Breast epithelium (tissue), 4 donors: ENCODE measurements around the gene NSFL1C. TPM values are rescaled to one million over a fixed set of nuclear protein-coding genes. Genes with fewer than 3 reads are reported as not detected.

Source experiments
- DNase-seq, 2 donors: peaks; one replicate each; pipeline ENCODE4 v3.0.0-alpha.2; 2019; ENCODE audit warnings: low spot score in 2 of 2
- H3K27ac ChIP-seq, 2 donors: fragments of 200-600 bp; sonication (generic) in 1 of 2; one replicate each; pipeline ENCODE4 v1.5.1; 2016 to 2019; ENCODE audit warnings: mild to moderate bottlenecking in 1 of 2
- H3K27me3 ChIP-seq, 2 donors: fragments of 200-600 bp; sonication (generic) in 1 of 2; one replicate each; pipeline versions ENCODE4 v1.5.1 to v1.6.0; 2017 to 2019; ENCODE audit warnings: control low read depth in 1 of 2, mild to moderate bottlenecking in 1 of 2
- H3K36me3 ChIP-seq: fragments of 200-600 bp; one replicate; pipeline ENCODE4 v1.5.1; 2019
- H3K4me1 ChIP-seq, 2 donors: fragments of 200-600 bp; sonication (generic); one replicate each; pipeline ENCODE4 v1.5.1; 2016 to 2019; ENCODE audit warnings: control low read depth in 1 of 2
- H3K4me3 ChIP-seq, 3 donors: fragments of 200-600 bp; sonication (generic); 1 replicate in 2 of 3; 2 replicates in 1 of 3; pipeline ENCODE4 v1.5.1; 2016 to 2019; ENCODE audit warnings: mild to moderate bottlenecking in 3 of 3, moderate library complexity in 2 of 3
- H3K9me3 ChIP-seq, 2 donors: fragments of 200-600 bp; sonication (generic) in 1 of 2; one replicate each; pipeline ENCODE4 v1.5.1; 2016 to 2019; ENCODE audit warnings: control low read depth in 1 of 2
- CTCF ChIP-seq, 3 donors: fragments of 450-650 bp; IDR thresholded peaks; one replicate each; pipeline ENCODE4 v1.5.1; 2016 to 2017; ENCODE audit warnings: antibody characterized with exemption in 3 of 3, mild to moderate bottlenecking in 3 of 3, moderate library complexity in 3 of 3
- POLR2A ChIP-seq: fragments of 450-650 bp; IDR thresholded peaks from one replicate; pipeline ENCODE4 v1.6.1; 2016; ENCODE audit warnings: antibody characterized with exemption, mild to moderate bottlenecking, moderate library complexity
- POLR2AphosphoS5 ChIP-seq, 3 donors: sonication (generic); formaldehyde crosslinking; IDR thresholded peaks; one replicate each; pipeline ENCODE4 v1.6.1; 2017; ENCODE audit warnings: antibody characterized with exemption in 3 of 3
- intact Hi-C: fragments of 100-400 bp; cut with DNase I; formaldehyde crosslinking; loops from one replicate; pipeline ENCODE4 v1.15.1; 2023; ENCODE audit warnings: low total_unique reads
- total RNA-seq, 3 donors: library from RNA; depleted of rRNA; stranded (reverse); fragments of >200 nt; gene quantifications; one replicate each; pipeline ENCODE4 v1.1.0, GENCODE V29; 2016

The NSFL1C gene
- total RNA-seq, 3 donors from 2014 or later, result 36.7 to 67.5 (median 49.5) TPM

GRCh38 chr20:1437235-1437904, 29.3 kb downstream of the NSFL1C start:
- no peak overlapping the region for H3K27ac ChIP-seq
- H3K4me3 ChIP-seq, result no peak overlapping the region
- no peaks in the 10 kb centered on the region for H3K27me3 ChIP-seq
- DNase-seq, result peak; percentile 45 to 68
- intact Hi-C loops, result no loop called here
- TF ChIP-seq POLR2A (no peak), CTCF (IDR thresholded peaks at IDR 0.05) (peak; percentile 57 to 81 (median 77))
- no peaks in the 10 kb centered on the region for H3K9me3 ChIP-seq
- H3K36me3 ChIP-seq, result no peaks in the 10 kb centered on the region
- no peaks in the 10 kb centered on the region for H3K4me1 ChIP-seq

DNA sequence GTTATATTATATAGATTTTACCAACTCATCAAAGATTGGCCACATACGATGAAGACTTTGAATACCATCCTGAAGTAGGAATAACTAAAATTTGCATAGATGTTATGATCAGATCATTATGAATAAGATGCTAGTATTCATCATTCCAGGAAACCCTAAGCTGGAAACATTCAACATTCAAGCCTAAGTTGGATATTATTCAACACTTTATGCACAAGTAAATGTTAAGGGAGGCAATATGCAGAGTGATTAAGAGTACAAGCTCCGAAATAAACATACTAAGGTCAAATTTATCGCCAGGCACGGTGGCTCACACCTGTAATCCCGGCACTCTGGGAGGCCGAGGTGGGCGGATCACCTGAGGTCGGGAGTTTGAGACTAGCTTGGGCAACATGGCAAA, 30.4 kb downstream of the NSFL1C start:
- no peak overlapping the region for H3K27ac ChIP-seq
- intact Hi-C loops, result no loop called here
- no peaks in the 10 kb centered on the region for H3K9me3 ChIP-seq
- no peaks in the 10 kb centered on the region for H3K4me1 ChIP-seq
- H3K4me3 ChIP-seq, result no peak overlapping the region
- no peaks in the 10 kb centered on the region for H3K36me3 ChIP-seq
- no peak for DNase-seq
- no peak for TF ChIP-seq POLR2A
- no peak for TF ChIP-seq POLR2AphosphoS5 (IDR thresholded peaks at IDR 0.05)
- no peak for TF ChIP-seq CTCF (IDR thresholded peaks at IDR 0.05)
- no peaks in the 10 kb centered on the region for H3K27me3 ChIP-seq

GRCh38 chr20:1435337-1435699, 31.3 kb downstream of the NSFL1C start:
- H3K27me3 ChIP-seq, result no peaks in the 10 kb centered on the region
- H3K4me1 ChIP-seq, result no peaks in the 10 kb centered on the region
- intact Hi-C loops, result no loop called here
- H3K9me3 ChIP-seq, result no peaks in the 10 kb centered on the region
- H3K36me3 ChIP-seq, result no peaks in the 10 kb centered on the region
- no peak for TF ChIP-seq CTCF (IDR thresholded peaks at IDR 0.05)
- TF ChIP-seq POLR2AphosphoS5 (IDR thresholded peaks at IDR 0.05), result no peak
- no peak for TF ChIP-seq POLR2A
- DNase-seq, result no peak
- no peak overlapping the region for H3K4me3 ChIP-seq
- H3K27ac ChIP-seq, result no peak overlapping the region

GRCh38 chr20:1434571-1435336, 31.9 kb downstream of the NSFL1C start:
- no peak overlapping the region for H3K4me3 ChIP-seq
- intact Hi-C loops, result no loop called here
- no peaks in the 10 kb centered on the region for H3K9me3 ChIP-seq
- no peak overlapping the region for H3K27ac ChIP-seq
- no peaks in the 10 kb centered on the region for H3K36me3 ChIP-seq
- no peak for DNase-seq
- TF ChIP-seq POLR2A (no peak), POLR2AphosphoS5 (IDR thresholded peaks at IDR 0.05) (no peak), CTCF (IDR thresholded peaks at IDR 0.05) (no peak)
- no peaks in the 10 kb centered on the region for H3K4me1 ChIP-seq
- no peaks in the 10 kb centered on the region for H3K27me3 ChIP-seq

DNA sequence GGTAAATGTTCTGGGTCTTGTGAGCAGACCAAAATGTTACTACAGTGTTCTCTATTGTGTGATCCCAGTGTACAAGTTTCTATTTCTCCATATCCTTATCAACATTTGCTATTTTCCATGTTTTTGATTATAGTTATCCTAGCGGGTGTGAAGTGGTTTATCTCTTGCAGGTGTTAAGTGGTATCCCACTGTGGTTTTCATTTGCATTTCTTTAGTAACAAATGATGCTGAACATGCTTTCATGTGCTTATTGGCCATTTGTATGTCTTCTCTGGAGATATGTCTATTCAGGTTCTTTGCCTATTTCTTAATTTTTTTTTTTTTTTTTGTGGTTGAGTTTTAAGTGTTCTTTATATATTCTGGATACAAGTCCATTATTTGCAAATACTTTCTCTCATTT, 35.5 kb downstream of the NSFL1C start:
- no peaks in the 10 kb centered on the region for H3K27me3 ChIP-seq
- H3K36me3 ChIP-seq, result no peaks in the 10 kb centered on the region
- DNase-seq, result no peak
- no peak overlapping the region for H3K27ac ChIP-seq
- intact Hi-C loops, result no loop called here
- H3K9me3 ChIP-seq, result no peaks in the 10 kb centered on the region
- no peak for TF ChIP-seq POLR2AphosphoS5 (IDR thresholded peaks at IDR 0.05)
- TF ChIP-seq CTCF (IDR thresholded peaks at IDR 0.05), result no peak
- no peak for TF ChIP-seq POLR2A
- no peak overlapping the region for H3K4me3 ChIP-seq
- no peaks in the 10 kb centered on the region for H3K4me1 ChIP-seq
